LNCaP clone FGC (cell line): ENCODE data around the gene ARHGAP32.

Experiments
- DNase-seq: peaks from one replicate; pipeline ENCODE4 v3.0.0-alpha.2; 2011; ENCODE audit warnings: low read depth
- H3K4me3 ChIP-seq: 2 replicates; pipeline ENCODE4 v1.5.1; 2011; ENCODE audit warnings: mild to moderate bottlenecking, low read depth, low read length, control low read depth
- CTCF ChIP-seq: IDR thresholded peaks from 2 replicates; pipeline ENCODE4 v1.5.1; 2012; ENCODE audit warnings: mild to moderate bottlenecking; ENCODE audit not compliant: control insufficient read depth, insufficient read depth; ENCODE audit errors: extremely low read depth

The ARHGAP32 gene

GRCh38 chr11:128938156-128938885 lies 253.8 kb downstream of the ARHGAP32 start:
- H3K4me3 ChIP-seq: no peak overlapping the region
- no peak for TF ChIP-seq CTCF
- no peak for DNase-seq

GRCh38 chr11:128937480-128937879 lies 254.6 kb downstream of the ARHGAP32 start:
- DNase-seq: no peak
- no peak for TF ChIP-seq CTCF
- no peak overlapping the region for H3K4me3 ChIP-seq

GRCh38 chr11:128936606-128937251 lies 255.4 kb downstream of the ARHGAP32 start:
- no peak for DNase-seq
- H3K4me3 ChIP-seq: no peak overlapping the region
- TF ChIP-seq CTCF: no peak

GRCh38 chr11:128934926-128935325 lies 257.2 kb downstream of the ARHGAP32 start:
- no peak for TF ChIP-seq CTCF
- DNase-seq: no peak
- no peak overlapping the region for H3K4me3 ChIP-seq

GRCh38 chr11:128934351-128934750 lies 257.8 kb downstream of the ARHGAP32 start:
- DNase-seq: no peak
- no peak for TF ChIP-seq CTCF
- no peak overlapping the region for H3K4me3 ChIP-seq

GRCh38 chr11:128933481-128934178 lies 258.5 kb downstream of the ARHGAP32 start:
- TF ChIP-seq CTCF: no peak
- no peak for DNase-seq
- H3K4me3 ChIP-seq: no peak overlapping the region
